Measurements from ENCODE around the gene EBLN2.
A peak's percentile ranks its signal among the peaks of the same experiment; 100 is the strongest.

Gene EBLN2

GRCh38 chr3:73061416-73061815 lies at the start of gene EBLN2:
TSS of gene EBLN2 (plus strand) at chr3:73061659. CDS start at chr3:73062082, 423 bp downstream.
- no peak for DNase-seq (ENCODE audit: low read depth)

- no peak for DNase-seq (ENCODE audit: low read depth)
Measured at GRCh38 chr3:73018298-73018697, 43.2 kb upstream of the EBLN2 start.

GRCh38 chr3:73018790-73019441 lies 42.5 kb upstream of the EBLN2 start:
- no peak for DNase-seq (ENCODE audit: low read depth)

- no peak for DNase-seq (ENCODE audit: low read depth)
Measured at GRCh38 chr3:73021301-73021835, 40.1 kb upstream of the EBLN2 start.

- DNase-seq (ENCODE audit: low read depth), result no peak
Measured at GRCh38 chr3:73024836-73025235, 36.6 kb upstream of the EBLN2 start.

GRCh38 chr3:73026111-73026759 lies 35.2 kb upstream of the EBLN2 start:
- no peak for DNase-seq (ENCODE audit: low read depth)

GRCh38 chr3:73026760-73027113 lies 34.7 kb upstream of the EBLN2 start:
- no peak for DNase-seq (ENCODE audit: low read depth)

- no peak for DNase-seq (ENCODE audit: low read depth)
Measured at GRCh38 chr3:73028803-73029202, 32.7 kb upstream of the EBLN2 start.

- DNase-seq (ENCODE audit: low read depth), result peak; percentile 93
Measured at GRCh38 chr3:73029321-73029796, 32.1 kb upstream of the EBLN2 start.

- no peak for DNase-seq (ENCODE audit: low read depth)
Measured at GRCh38 chr3:73030073-73030597, 31.3 kb upstream of the EBLN2 start.

GRCh38 chr3:73031573-73032103 lies 29.8 kb upstream of the EBLN2 start:
- DNase-seq (ENCODE audit: low read depth), result no peak

GRCh38 chr3:73036694-73037591 lies 24.5 kb upstream of the EBLN2 start:
- peak; percentile 41 for DNase-seq (ENCODE audit: low read depth)

- no peak for DNase-seq (ENCODE audit: low read depth)
Measured at GRCh38 chr3:73041537-73041936, 19.9 kb upstream of the EBLN2 start.

GRCh38 chr3:73043414-73043813 lies 18.0 kb upstream of the EBLN2 start:
- DNase-seq (ENCODE audit: low read depth), result no peak

- DNase-seq (ENCODE audit: low read depth), result no peak
Measured at GRCh38 chr3:73045391-73045790, 16.1 kb upstream of the EBLN2 start.

- DNase-seq (ENCODE audit: low read depth), result no peak
Measured at GRCh38 chr3:73046195-73046594, 15.3 kb upstream of the EBLN2 start.

GRCh38 chr3:73049319-73049718 lies 12.1 kb upstream of the EBLN2 start:
- DNase-seq (ENCODE audit: low read depth), result no peak

- no peak for DNase-seq (ENCODE audit: low read depth)
Measured at GRCh38 chr3:73052857-73053256, 8.6 kb upstream of the EBLN2 start.

GRCh38 chr3:73055583-73055982 lies 5.9 kb upstream of the EBLN2 start:
- DNase-seq (ENCODE audit: low read depth), result no peak

- no peak for DNase-seq (ENCODE audit: low read depth)
Measured at GRCh38 chr3:73056014-73056844, 5.2 kb upstream of the EBLN2 start.

GRCh38 chr3:73056845-73057150 lies 4.7 kb upstream of the EBLN2 start:
- no peak for DNase-seq (ENCODE audit: low read depth)

All from HS-5 (cell line).